GM12873 (cell line): ENCODE measurements around the gene DEK.

Experiments
- CTCF ChIP-seq: IDR thresholded peaks from 2 replicates; pipeline ENCODE4 v1.5.1; 2012; ENCODE audit warnings: low read depth, mild to moderate bottlenecking, moderate library complexity, low read length, control low read depth; ENCODE audit not compliant: insufficient read depth; ENCODE audit errors: missing control alignments

Gene DEK

GRCh38 chr6:18289283-18289682 lies 25.0 kb upstream of the DEK start:
- TF ChIP-seq CTCF: no peak

GRCh38 chr6:18284261-18284660 lies 19.9 kb upstream of the DEK start:
- no peak for TF ChIP-seq CTCF

- TF ChIP-seq CTCF: no peak
Measured at GRCh38 chr6:18281564-18281963, 17.2 kb upstream of the DEK start.

- no peak for TF ChIP-seq CTCF
Measured at GRCh38 chr6:18280084-18280483, 15.8 kb upstream of the DEK start.

- no peak for TF ChIP-seq CTCF
Measured at GRCh38 chr6:18279422-18279821, 15.1 kb upstream of the DEK start.

- no peak for TF ChIP-seq CTCF
Measured at GRCh38 chr6:18277237-18278006, 13.1 kb upstream of the DEK start.

- no peak for TF ChIP-seq CTCF
Measured at GRCh38 chr6:18276610-18277236, 12.4 kb upstream of the DEK start.
